Breast epithelium (tissue), 3 donors: ENCODE results near the gene FOXE1.

Experiments used
- CTCF ChIP-seq, 3 donors: fragments of 450-650 bp; IDR thresholded peaks; one replicate each; pipeline ENCODE4 v1.5.1; 2016 to 2017; ENCODE audit warnings: antibody characterized with exemption in 3 of 3, mild to moderate bottlenecking in 3 of 3, moderate library complexity in 3 of 3
- POLR2A ChIP-seq: fragments of 450-650 bp; IDR thresholded peaks from one replicate; pipeline ENCODE4 v1.6.1; 2016; ENCODE audit warnings: antibody characterized with exemption, mild to moderate bottlenecking, moderate library complexity

- TF ChIP-seq POLR2A (no peak), CTCF (IDR thresholded peaks at IDR 0.05) (no peak)
Measured at GRCh38 chr9:97858826-97859225, 5.8 kb downstream of the FOXE1 start.
